LNCaP clone FGC (cell line): ENCODE results near the gene ABCB10.
A peak's percentile ranks its signal among the peaks of the same experiment; 100 is the strongest.

Source experiments
- DNase-seq: peaks from one replicate; pipeline ENCODE4 v3.0.0-alpha.2; 2011; ENCODE audit warnings: low read depth
- H3K4me3 ChIP-seq: 2 replicates; pipeline ENCODE4 v1.5.1; 2011; ENCODE audit warnings: mild to moderate bottlenecking, low read depth, low read length, control low read depth
- TF ChIP-seq, protein P1 (sequence below): IDR thresholded peaks from 2 replicates; pipeline ENCODE4 v1.5.1; 2012; ENCODE audit warnings: mild to moderate bottlenecking; ENCODE audit not compliant: control insufficient read depth, insufficient read depth; ENCODE audit errors: extremely low read depth

Gene ABCB10

GRCh38 chr1:229508823-229509337 lies 49.6 kb downstream of the ABCB10 start:
- no peak for DNase-seq
- TF ChIP-seq, protein P1, sequence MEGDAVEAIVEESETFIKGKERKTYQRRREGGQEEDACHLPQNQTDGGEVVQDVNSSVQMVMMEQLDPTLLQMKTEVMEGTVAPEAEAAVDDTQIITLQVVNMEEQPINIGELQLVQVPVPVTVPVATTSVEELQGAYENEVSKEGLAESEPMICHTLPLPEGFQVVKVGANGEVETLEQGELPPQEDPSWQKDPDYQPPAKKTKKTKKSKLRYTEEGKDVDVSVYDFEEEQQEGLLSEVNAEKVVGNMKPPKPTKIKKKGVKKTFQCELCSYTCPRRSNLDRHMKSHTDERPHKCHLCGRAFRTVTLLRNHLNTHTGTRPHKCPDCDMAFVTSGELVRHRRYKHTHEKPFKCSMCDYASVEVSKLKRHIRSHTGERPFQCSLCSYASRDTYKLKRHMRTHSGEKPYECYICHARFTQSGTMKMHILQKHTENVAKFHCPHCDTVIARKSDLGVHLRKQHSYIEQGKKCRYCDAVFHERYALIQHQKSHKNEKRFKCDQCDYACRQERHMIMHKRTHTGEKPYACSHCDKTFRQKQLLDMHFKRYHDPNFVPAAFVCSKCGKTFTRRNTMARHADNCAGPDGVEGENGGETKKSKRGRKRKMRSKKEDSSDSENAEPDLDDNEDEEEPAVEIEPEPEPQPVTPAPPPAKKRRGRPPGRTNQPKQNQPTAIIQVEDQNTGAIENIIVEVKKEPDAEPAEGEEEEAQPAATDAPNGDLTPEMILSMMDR: no peak
- H3K4me3 ChIP-seq: peak overlapping the region; percentile 82

GRCh38 chr1:229507951-229508822 lies 50.3 kb downstream of the ABCB10 start, which contains the start of gene NUP133:
TSS of gene NUP133 (minus strand) at chr1:229508341. CDS start at chr1:229508249, 92 bp downstream.
- peak; percentile 97 for DNase-seq
- H3K4me3 ChIP-seq: peak within 1 kb of the TSS; percentile 82
- TF ChIP-seq, protein P1: no peak

DNA sequence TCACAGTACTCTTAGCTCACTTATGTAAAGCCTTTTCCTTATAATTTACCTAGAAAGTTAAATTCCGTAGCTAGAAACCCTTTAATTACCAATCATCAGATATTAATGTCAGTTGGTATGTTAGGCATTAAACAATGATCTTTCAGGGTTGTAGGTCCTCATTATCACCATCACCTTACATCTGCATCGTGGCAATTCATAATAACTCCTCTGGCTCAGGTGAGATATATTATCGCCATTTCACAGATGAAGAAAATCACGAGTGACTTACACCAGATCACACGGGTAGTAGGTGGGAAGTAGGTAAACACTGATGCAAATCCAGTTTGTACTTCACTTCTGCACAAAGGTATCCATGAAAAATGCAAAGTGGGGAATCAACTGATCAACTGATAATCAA lies 51.0 kb downstream of the ABCB10 start:
- H3K4me3 ChIP-seq: peak overlapping the region; percentile 82
- no peak for DNase-seq
- TF ChIP-seq, protein P1: no peak

GRCh38 chr1:229506633-229507032 lies 51.9 kb downstream of the ABCB10 start:
- TF ChIP-seq, protein P1: no peak
- H3K4me3 ChIP-seq: peak overlapping the region; percentile 82
- DNase-seq: no peak

DNA sequence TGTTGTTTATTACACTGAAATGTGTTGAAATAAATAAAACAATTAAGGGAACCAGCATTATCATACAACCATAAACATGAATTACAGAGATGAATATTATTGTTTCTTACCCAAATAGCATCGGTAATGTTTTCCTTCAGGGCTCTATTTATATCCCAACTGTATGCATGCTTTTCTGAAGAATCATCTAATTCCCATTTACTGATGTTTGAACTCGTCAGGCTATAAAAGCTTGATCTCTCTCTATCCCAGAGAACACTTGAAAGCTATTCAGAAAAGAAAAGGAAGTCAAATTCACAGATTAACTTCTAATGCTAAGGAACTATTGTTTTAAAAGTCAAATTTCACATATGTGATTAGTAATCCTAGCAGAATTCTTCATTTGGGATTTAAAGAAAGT lies 62.7 kb downstream of the ABCB10 start:
- TF ChIP-seq, protein P1: no peak

GRCh38 chr1:229487181-229487580 lies 71.3 kb downstream of the ABCB10 start:
- no peak overlapping the region for H3K4me3 ChIP-seq
- TF ChIP-seq, protein P1: no peak

More for the DNA sequence above, 62.7 kb downstream of the ABCB10 start:
- no peak overlapping the region for H3K4me3 ChIP-seq
- no peak for DNase-seq

DNA sequence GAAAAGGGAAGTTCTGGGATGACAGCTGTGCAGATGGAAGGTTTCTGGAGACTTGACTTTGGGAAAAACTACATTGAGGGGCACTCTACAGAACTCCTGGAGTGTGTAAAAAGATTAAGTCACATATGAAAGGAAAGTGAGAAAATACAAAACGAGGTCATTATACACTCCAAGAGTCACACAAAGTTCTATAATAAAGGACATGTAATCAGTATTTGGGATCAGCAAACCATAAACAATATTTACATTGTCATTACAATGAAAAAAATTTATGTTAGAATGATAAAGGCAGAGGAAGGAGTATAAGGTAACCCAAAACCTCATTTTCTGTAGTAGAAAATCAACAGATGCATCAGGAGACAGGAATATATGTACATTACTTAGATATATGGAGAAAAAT lies 73.2 kb downstream of the ABCB10 start:
- TF ChIP-seq, protein P1: no peak
- H3K4me3 ChIP-seq: no peak overlapping the region
- DNase-seq: peak; percentile 23

More at GRCh38 chr1:229487181-229487580, 71.3 kb downstream of the ABCB10 start:
- no peak for DNase-seq
